PFSK-1 (cell line): ENCODE data around the gene TBXAS1.

Source experiments
- FOXP2 ChIP-seq: optimal IDR thresholded peaks from 2 replicates; pipeline ENCODE3; 2011; ENCODE audit warnings: borderline replicate concordance, control low read depth, inconsistent platforms; ENCODE audit not compliant: insufficient read depth; ENCODE audit errors: extremely low read length, extremely low read depth
- POLR2AphosphoS5 ChIP-seq: IDR thresholded peaks from 2 replicates; pipeline ENCODE4 v1.6.1; 2012; ENCODE audit warnings: low read depth, mild to moderate bottlenecking, control low read depth, low read length, moderate library complexity
- SIN3A ChIP-seq: IDR thresholded peaks from 2 replicates; pipeline ENCODE4 v1.6.1; 2012; ENCODE audit warnings: mild to moderate bottlenecking, low read length, moderate library complexity, borderline replicate concordance; ENCODE audit not compliant: insufficient read depth
- TAF1 ChIP-seq: IDR thresholded peaks from 2 replicates; pipeline ENCODE4 v1.6.1; 2012; ENCODE audit warnings: low read length, control low read depth, borderline replicate concordance; ENCODE audit not compliant: insufficient read depth
- TF ChIP-seq, protein P1 (sequence below), 2 experiments: IDR thresholded peaks; 2 replicates each; pipeline versions ENCODE4 v1.6.1 to v1.8.0; 2011 to 2012; ENCODE audit warnings: low read depth in 2 of 2, low read length in 2 of 2, control low read depth in 1 of 2, inconsistent platforms in 1 of 2, mild to moderate bottlenecking in 1 of 2, moderate library complexity in 1 of 2; ENCODE audit not compliant: insufficient read depth in 1 of 2

Gene TBXAS1

DNA sequence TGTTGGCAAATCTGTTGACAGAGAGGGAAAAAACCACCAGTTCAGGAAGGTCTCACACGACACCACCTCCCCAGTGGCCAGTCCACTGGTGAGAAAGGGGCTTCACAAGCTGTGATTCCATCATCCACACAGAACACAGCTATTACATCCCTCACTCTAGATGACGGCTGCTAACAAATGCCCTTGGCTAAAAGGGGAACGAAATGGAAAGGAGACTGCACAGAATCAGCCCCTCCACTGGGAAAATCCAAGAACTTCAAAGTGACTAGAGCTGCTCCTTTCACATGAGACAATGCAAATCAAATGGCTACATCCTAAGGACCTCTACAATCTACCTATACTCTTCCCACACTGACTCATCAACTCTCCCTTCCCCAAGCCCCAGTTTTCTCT is 228.1 kb downstream of the TBXAS1 start:
- TF ChIP-seq TAF1 (no peak), SIN3A (no peak), POLR2AphosphoS5 (no peak), FOXP2 (no peak)
- TF ChIP-seq, protein P1, sequence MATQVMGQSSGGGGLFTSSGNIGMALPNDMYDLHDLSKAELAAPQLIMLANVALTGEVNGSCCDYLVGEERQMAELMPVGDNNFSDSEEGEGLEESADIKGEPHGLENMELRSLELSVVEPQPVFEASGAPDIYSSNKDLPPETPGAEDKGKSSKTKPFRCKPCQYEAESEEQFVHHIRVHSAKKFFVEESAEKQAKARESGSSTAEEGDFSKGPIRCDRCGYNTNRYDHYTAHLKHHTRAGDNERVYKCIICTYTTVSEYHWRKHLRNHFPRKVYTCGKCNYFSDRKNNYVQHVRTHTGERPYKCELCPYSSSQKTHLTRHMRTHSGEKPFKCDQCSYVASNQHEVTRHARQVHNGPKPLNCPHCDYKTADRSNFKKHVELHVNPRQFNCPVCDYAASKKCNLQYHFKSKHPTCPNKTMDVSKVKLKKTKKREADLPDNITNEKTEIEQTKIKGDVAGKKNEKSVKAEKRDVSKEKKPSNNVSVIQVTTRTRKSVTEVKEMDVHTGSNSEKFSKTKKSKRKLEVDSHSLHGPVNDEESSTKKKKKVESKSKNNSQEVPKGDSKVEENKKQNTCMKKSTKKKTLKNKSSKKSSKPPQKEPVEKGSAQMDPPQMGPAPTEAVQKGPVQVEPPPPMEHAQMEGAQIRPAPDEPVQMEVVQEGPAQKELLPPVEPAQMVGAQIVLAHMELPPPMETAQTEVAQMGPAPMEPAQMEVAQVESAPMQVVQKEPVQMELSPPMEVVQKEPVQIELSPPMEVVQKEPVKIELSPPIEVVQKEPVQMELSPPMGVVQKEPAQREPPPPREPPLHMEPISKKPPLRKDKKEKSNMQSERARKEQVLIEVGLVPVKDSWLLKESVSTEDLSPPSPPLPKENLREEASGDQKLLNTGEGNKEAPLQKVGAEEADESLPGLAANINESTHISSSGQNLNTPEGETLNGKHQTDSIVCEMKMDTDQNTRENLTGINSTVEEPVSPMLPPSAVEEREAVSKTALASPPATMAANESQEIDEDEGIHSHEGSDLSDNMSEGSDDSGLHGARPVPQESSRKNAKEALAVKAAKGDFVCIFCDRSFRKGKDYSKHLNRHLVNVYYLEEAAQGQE (IDR thresholded peaks at IDR 0.05; ENCODE audit: insufficient read depth in 1 of 2, low read depth in 2 of 2, low read length in 2 of 2): no peak

DNA sequence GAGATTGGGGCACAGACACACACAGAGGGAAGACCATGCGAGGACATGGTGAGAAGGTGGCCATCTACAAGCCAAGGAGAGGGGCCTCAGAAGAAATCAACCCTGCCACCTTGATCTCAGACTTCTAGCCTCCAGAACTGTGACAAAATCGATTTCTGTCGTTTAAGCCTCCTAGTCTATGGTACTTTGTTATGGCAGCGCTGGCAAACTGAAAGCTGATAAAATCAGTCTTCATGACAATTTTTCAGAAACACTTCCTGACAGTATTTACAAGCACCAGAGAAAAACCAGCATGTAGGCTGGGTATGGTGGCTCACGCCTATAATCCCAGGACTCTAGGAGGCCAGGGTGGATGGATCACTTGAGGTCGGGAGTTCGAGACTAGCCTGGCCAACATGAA is 229.5 kb downstream of the TBXAS1 start:
- TF ChIP-seq, protein P1 (IDR thresholded peaks at IDR 0.05; ENCODE audit: insufficient read depth in 1 of 2, low read depth in 2 of 2, low read length in 2 of 2): no peak
- TF ChIP-seq FOXP2: no peak
- TF ChIP-seq SIN3A: no peak
- no peak for TF ChIP-seq POLR2AphosphoS5
- TF ChIP-seq TAF1: no peak

DNA sequence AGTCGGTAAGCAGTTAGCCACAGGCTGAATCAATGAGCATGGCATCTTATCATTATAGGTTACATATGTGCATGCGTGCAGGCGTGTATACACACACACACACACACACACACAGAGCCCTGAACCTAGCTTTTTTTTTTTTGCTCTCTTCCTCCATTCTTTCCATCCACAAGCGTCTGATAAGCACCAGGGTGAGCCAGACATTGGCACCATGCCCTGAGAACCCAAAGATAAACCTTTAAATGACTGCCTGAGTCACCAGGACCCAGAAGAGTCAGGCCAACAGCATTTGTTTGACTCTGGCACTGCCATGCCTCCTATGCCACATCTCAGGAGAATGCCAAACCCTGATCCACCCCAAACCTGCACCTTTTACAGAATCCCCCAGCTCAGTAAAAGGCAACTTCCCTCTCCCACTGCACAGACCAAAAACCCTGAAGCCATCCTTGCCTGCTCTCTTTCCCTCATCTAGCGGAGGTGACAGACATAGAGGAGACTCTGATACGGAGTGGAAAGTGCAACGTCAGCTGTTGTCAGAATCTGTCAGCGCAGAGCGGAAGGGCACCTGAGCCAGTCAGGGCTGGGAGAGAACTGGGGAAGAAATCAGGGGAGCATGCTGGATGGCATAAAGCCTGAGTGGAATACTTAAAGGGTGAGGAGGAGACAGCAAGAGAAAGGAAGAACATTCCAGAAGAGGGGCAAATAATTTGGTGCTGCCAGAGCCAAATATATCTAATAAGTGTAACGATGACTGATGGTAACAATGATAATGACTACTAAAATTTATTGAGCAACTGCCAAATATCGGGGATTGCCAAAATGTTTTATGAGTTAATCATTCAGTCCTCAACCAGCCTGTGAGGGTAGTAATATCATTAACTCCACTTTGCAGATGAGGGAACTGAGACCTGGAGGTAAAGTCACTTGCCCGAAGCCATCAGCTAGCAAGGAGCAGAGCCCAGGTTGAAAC is 230.5 kb downstream of the TBXAS1 start:
- TF ChIP-seq TAF1: no peak
- TF ChIP-seq POLR2AphosphoS5: no peak
- TF ChIP-seq, protein P1 (IDR thresholded peaks at IDR 0.05; ENCODE audit: insufficient read depth in 1 of 2, low read depth in 2 of 2, low read length in 2 of 2): no peak
- no peak for TF ChIP-seq SIN3A
- TF ChIP-seq FOXP2: no peak

DNA sequence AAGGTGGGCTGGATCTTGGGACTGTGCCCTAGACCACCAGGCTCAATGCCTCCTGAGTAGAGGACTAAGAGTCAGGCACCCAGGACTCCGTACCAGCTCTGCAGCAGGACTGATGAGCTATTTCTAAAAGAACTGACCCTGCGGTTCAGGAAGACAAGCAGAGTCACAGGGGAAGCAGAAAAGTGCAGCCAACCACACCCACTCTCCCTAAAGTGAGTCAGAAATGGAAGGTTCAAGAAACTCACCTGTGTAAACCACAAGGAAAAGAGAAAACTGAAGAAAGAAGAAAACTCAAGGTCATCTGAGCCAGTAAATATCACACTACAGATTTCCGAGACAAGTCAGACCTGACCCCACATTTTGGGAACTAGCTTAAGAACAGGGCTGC is 231.2 kb downstream of the TBXAS1 start:
- no peak for TF ChIP-seq FOXP2
- no peak for TF ChIP-seq POLR2AphosphoS5
- TF ChIP-seq, protein P1 (IDR thresholded peaks at IDR 0.05; ENCODE audit: insufficient read depth in 1 of 2, low read depth in 2 of 2, low read length in 2 of 2): no peak
- TF ChIP-seq TAF1: no peak
